ENCODE data around the gene P4HA1.

P4HA1 gene

GRCh38 chr10:73093922-73094850, 2.5 kb downstream of the P4HA1 start:
- no peak for FAIRE-seq

- FAIRE-seq, result no peak
These were observed 3.8 kb downstream of the P4HA1 start for GRCh38 chr10:73092830-73093229.

- no peak for FAIRE-seq
These were observed 8.4 kb downstream of the P4HA1 start for GRCh38 chr10:73088304-73088703.

- no peak for FAIRE-seq
These were observed 9.8 kb downstream of the P4HA1 start for GRCh38 chr10:73086816-73087215.

GRCh38 chr10:73084209-73084608, 12.5 kb downstream of the P4HA1 start:
- no peak for FAIRE-seq

GRCh38 chr10:73083221-73083620, 13.4 kb downstream of the P4HA1 start:
- no peak for FAIRE-seq

- FAIRE-seq, result no peak
These were observed 16.7 kb downstream of the P4HA1 start for GRCh38 chr10:73079779-73080541.

GRCh38 chr10:73076360-73077183, 20.1 kb downstream of the P4HA1 start:
- peak; percentile 37 for FAIRE-seq

- no peak for FAIRE-seq
These were observed 20.8 kb downstream of the P4HA1 start for GRCh38 chr10:73075829-73076228.

GRCh38 chr10:73073627-73074026, 23.0 kb downstream of the P4HA1 start:
- FAIRE-seq, result no peak

- no peak for FAIRE-seq
These were observed 31.2 kb downstream of the P4HA1 start for GRCh38 chr10:73065441-73065840.

- FAIRE-seq, result no peak
These were observed 34.9 kb downstream of the P4HA1 start for GRCh38 chr10:73061743-73062142.

- no peak for FAIRE-seq
These were observed 35.7 kb downstream of the P4HA1 start for GRCh38 chr10:73060738-73061635.

GRCh38 chr10:73060173-73060572, 36.5 kb downstream of the P4HA1 start:
- FAIRE-seq, result no peak

- no peak for FAIRE-seq
These were observed 38.5 kb downstream of the P4HA1 start for GRCh38 chr10:73058057-73058591.

- FAIRE-seq, result no peak
These were observed 42.4 kb downstream of the P4HA1 start for GRCh38 chr10:73054286-73054685.

- FAIRE-seq, result no peak
These were observed 43.4 kb downstream of the P4HA1 start for GRCh38 chr10:73053275-73053674.

- peak; percentile 91 for FAIRE-seq
These were observed 52.0 kb downstream of the P4HA1 start for GRCh38 chr10:73044378-73045285.

- no peak for FAIRE-seq
These were observed 52.8 kb downstream of the P4HA1 start for GRCh38 chr10:73043766-73044377.

GRCh38 chr10:73043319-73043718, 53.3 kb downstream of the P4HA1 start:
- FAIRE-seq, result no peak

All from endometrium (tissue), 2 donors.